K562 (cell line): Measurements from ENCODE around the gene ATG10. TPM values are rescaled to one million over a fixed set of nuclear protein-coding genes. Genes with fewer than 3 reads are reported as not detected.
A peak's percentile ranks its signal among the peaks of the same experiment; 100 is the strongest.

Source experiments
- CEBPG ChIP-seq, 3 experiments: fragments of 200-800 bp in 1 of 3; sonication (Bioruptor generic) in 1 of 3; sonication (generic) in 1 of 3; formaldehyde crosslinking in 1 of 3; IDR thresholded peaks in 2 of 3; conservative IDR thresholded peaks in 1 of 3; 2 replicates each; pipeline versions ENCODE4 v1.6.1 to v1.8.0; 2016 to 2022; ENCODE audit warnings: missing compliant biosample characterization in 2 of 3, missing genetic modification characterization in 2 of 3, mild to moderate bottlenecking in 1 of 3, missing genetic modification reagents in 1 of 3
- CHD4 ChIP-seq: fragments of 200-600 bp; sonication (generic); IDR thresholded peaks from 3 replicates; pipeline ENCODE4 v1.6.1; 2012; ENCODE audit warnings: low read depth, mild to moderate bottlenecking, mixed read lengths, low read length, inconsistent platforms; ENCODE audit not compliant: insufficient read depth, insufficient replicate concordance, poor library complexity, severe bottlenecking
- CTCF ChIP-seq, 3 experiments: IDR thresholded peaks in 2 of 3; conservative IDR thresholded peaks in 1 of 3; 2 replicates each; pipeline ENCODE4 v1.5.1; 2011 to 2012; ENCODE audit warnings: low read length in 3 of 3, mild to moderate bottlenecking in 3 of 3, control low read depth in 2 of 3, improper control_type of control experiment in 1 of 3, inconsistent platforms in 1 of 3, low read depth in 1 of 3, mixed read lengths in 1 of 3, moderate library complexity in 1 of 3; ENCODE audit not compliant: insufficient read depth in 2 of 3
- PBX2 ChIP-seq, 2 experiments: IDR thresholded peaks in 1 of 2; conservative IDR thresholded peaks in 1 of 2; 2 replicates each; pipeline ENCODE4 v1.6.1; 2016; ENCODE audit warnings: low read depth in 2 of 2, mild to moderate bottlenecking in 1 of 2, missing compliant biosample characterization in 1 of 2, missing genetic modification characterization in 1 of 2, moderate library complexity in 1 of 2
- RBM14 ChIP-seq: fragments of 200-400 bp; formaldehyde crosslinking; IDR thresholded peaks from 2 replicates; pipeline ENCODE4 v1.6.1; 2018; ENCODE audit warnings: low read depth, mild to moderate bottlenecking, low read length, moderate library complexity, borderline replicate concordance; ENCODE audit not compliant: insufficient read depth
- REST ChIP-seq, 2 experiments: fragments of 450-650 bp; formaldehyde crosslinking in 1 of 2; IDR thresholded peaks; 2 replicates each; pipeline versions ENCODE4 v1.4.0 to v1.6.1; 2014 to 2020; ENCODE audit warnings: mild to moderate bottlenecking in 2 of 2, borderline replicate concordance in 1 of 2, low read depth in 1 of 2
- SMAD4 ChIP-seq: fragments of 250-450 bp; sonication (Bioruptor Pico); conservative IDR thresholded peaks from 2 replicates; pipeline ENCODE4 v1.8.0; 2021; ENCODE audit warnings: inconsistent platforms, mild to moderate bottlenecking, moderate library complexity
- SMC3 ChIP-seq: conservative IDR thresholded peaks from 2 replicates; pipeline ENCODE4 v1.6.1; 2011; ENCODE audit warnings: low read depth, low read length, improper control_type of control experiment; ENCODE audit not compliant: insufficient read depth
- TRIM24 ChIP-seq, 2 experiments: fragments of 450-650 bp; IDR thresholded peaks; 2 replicates each; pipeline ENCODE4 v1.6.1; 2016
- polyA plus RNA-seq, 8 experiments: library from polyadenylated mRNA; depleted of rRNA in 4 of 8; stranded (reverse) in 5 of 8; unstranded in 3 of 8; fragments of >200 nt; fragmentation: Nextera tagmentation in 2 of 8; fragmentation: Illumina TruSeq in 1 of 8; extraction: Ambion mirVana in 2 of 8; extraction: Trizol in 1 of 8; gene quantifications; 2 replicates each; pipeline versions ENCODE4 v1.2.1 to v1.2.3, GENCODE V29; 2011 to 2014; ENCODE audit warnings: inconsistent platforms in 1 of 8, missing spikeins in 1 of 8
- total RNA-seq, 7 experiments: library from RNA; depleted of rRNA in 6 of 7; stranded (reverse); fragments of >200 nt in 6 of 7; fragmentation: Illumina TruSeq in 2 of 7; extraction: Trizol in 2 of 7; gene quantifications; 2 replicates each; pipeline versions ENCODE4 v1.2.1 to v1.2.3, GENCODE V29; 2011 to 2021; ENCODE audit warnings: low replicate concordance in 1 of 7

ATG10 gene
- total and polyA plus RNA-seq, 9 of the 15 experiments (the other 6 are each of a cell fraction or from before 2014, with no cell fraction given), result 7.0 to 18.8 (median 14.6) TPM

GRCh38 chr5:82165740-82166530, 194.1 kb downstream of the ATG10 start (continued):
- peak; percentile 83 for TF ChIP-seq REST (IDR thresholded peaks at IDR 0.05; ENCODE audit: borderline replicate concordance)
- no peak for TF ChIP-seq REST (CRISPR knock-in tag; IDR thresholded peaks at IDR 0.05; ENCODE audit: low read depth)
- no peak for TF ChIP-seq RBM14
- TF ChIP-seq CHD4, result no peak
- TF ChIP-seq SMC3, result peak; percentile 65
- peak; percentile 65 to 92 (median 78) for TF ChIP-seq CTCF (IDR thresholded peaks at IDR 0.05 in 2 of 3, conservative IDR thresholded peaks at IDR 0.05 in 1 of 3; ENCODE audit: insufficient read depth in 2 of 3, low read depth in 1 of 3, low read length in 3 of 3)
- no peak for TF ChIP-seq PBX2 (CRISPR knock-in tag; IDR thresholded peaks at IDR 0.05; ENCODE audit: low read depth)
- peak; percentile 85 for TF ChIP-seq PBX2 (tag; conservative IDR thresholded peaks at IDR 0.05; ENCODE audit: low read depth)
- TF ChIP-seq TRIM24 (IDR thresholded peaks at IDR 0.05), result no peak
- peak; percentile 44; the same call in 1 of the 2 replicates for TF ChIP-seq SMAD4 (CRISPR knock-in tag)
- no peak for TF ChIP-seq CEBPG (CRISPR knock-in tag; IDR thresholded peaks at IDR 0.05)
- TF ChIP-seq CEBPG (tag; conservative IDR thresholded peaks at IDR 0.05 in 1 of 2, IDR thresholded peaks at IDR 0.05 in 1 of 2), result peak; percentile 68 to 75
